HTERT RPE-1 (cell line): ENCODE results near the gene SLC1A7.

Experiments
- in situ Hi-C: fragments of 300-500 bp; cut with MboI; formaldehyde crosslinking; loops from 4 replicates; pipeline ENCODE4 v1.14.3; 2020; ENCODE audit warnings: low sequenced_read_pairs

SLC1A7 gene

GRCh38 chr1:53134961-53135734 is 7.3 kb downstream of the SLC1A7 start:
- in situ Hi-C loops: no loop called here

GRCh38 chr1:53134042-53134485 is 8.4 kb downstream of the SLC1A7 start:
- in situ Hi-C loops: no loop called here

- in situ Hi-C loops: no loop called here
Measured at GRCh38 chr1:53133261-53134041, 9.0 kb downstream of the SLC1A7 start.

- in situ Hi-C loops: no loop called here
Measured at GRCh38 chr1:53132176-53132575, 10.3 kb downstream of the SLC1A7 start.

- in situ Hi-C loops: no loop called here
Measured at GRCh38 chr1:53131590-53131938, 10.9 kb downstream of the SLC1A7 start.

- in situ Hi-C loops: no loop called here
Measured at GRCh38 chr1:53130878-53131589, 11.4 kb downstream of the SLC1A7 start.

GRCh38 chr1:53130598-53130877 is 11.9 kb downstream of the SLC1A7 start:
- in situ Hi-C loops: no loop called here

GRCh38 chr1:53129891-53130597 is 12.4 kb downstream of the SLC1A7 start:
- in situ Hi-C loops: no loop called here

- in situ Hi-C loops: no loop called here
Measured at GRCh38 chr1:53128401-53128800, 14.0 kb downstream of the SLC1A7 start.

GRCh38 chr1:53127546-53127945 is 14.9 kb downstream of the SLC1A7 start:
- in situ Hi-C loops: no loop called here

- in situ Hi-C loops: no loop called here
Measured at GRCh38 chr1:53126495-53126894, 15.9 kb downstream of the SLC1A7 start.

GRCh38 chr1:53125623-53126360 is 16.6 kb downstream of the SLC1A7 start:
- in situ Hi-C loops: no loop called here

- in situ Hi-C loops: no loop called here
Measured at GRCh38 chr1:53125122-53125521, 17.3 kb downstream of the SLC1A7 start.

- in situ Hi-C loops: no loop called here
Measured at GRCh38 chr1:53123453-53124140, 18.8 kb downstream of the SLC1A7 start.

GRCh38 chr1:53122961-53123413 is 19.5 kb downstream of the SLC1A7 start:
- in situ Hi-C loops: no loop called here

- in situ Hi-C loops: no loop called here
Measured at GRCh38 chr1:53122201-53122885, 20.1 kb downstream of the SLC1A7 start.

- in situ Hi-C loops: no loop called here
Measured at GRCh38 chr1:53121319-53122172, 20.9 kb downstream of the SLC1A7 start.

GRCh38 chr1:53120659-53121058 is 21.8 kb downstream of the SLC1A7 start:
- in situ Hi-C loops: no loop called here
